Measurements from ENCODE around the gene LIPC. TPM values are rescaled to one million over a fixed set of nuclear protein-coding genes. Genes with fewer than 3 reads are reported as not detected.

Gene LIPC
- total and polyA plus RNA-seq, 7 donors: 0.36 to 3.0 (median 0.83) TPM; not detected in 2

DNA sequence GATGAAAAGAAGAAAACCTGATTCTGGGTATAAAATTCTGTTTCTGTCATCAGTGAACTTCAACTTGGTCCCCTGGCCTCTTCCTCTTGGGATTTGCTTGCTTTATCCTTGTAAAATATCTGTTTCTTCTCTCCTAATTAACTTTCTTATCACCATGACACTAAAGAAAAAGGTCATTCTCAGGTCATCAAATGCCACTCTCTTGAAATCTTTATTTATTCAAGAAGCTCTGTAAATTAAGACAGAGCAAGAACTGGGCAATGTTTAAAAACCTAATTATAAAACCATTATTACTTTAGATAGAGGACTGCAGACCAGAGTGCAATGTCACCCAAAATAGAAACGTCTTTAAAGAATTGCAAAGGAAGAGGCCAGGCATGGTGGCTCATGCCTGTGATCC is 6.0 kb upstream of the LIPC start:
- TF ChIP-seq POLR2AphosphoS5 (IDR thresholded peaks at IDR 0.05) (no peak), POLR2A (IDR thresholded peaks at IDR 0.05) (no peak), EP300 (IDR thresholded peaks at IDR 0.05) (no peak)
- TF ChIP-seq, protein P1, sequence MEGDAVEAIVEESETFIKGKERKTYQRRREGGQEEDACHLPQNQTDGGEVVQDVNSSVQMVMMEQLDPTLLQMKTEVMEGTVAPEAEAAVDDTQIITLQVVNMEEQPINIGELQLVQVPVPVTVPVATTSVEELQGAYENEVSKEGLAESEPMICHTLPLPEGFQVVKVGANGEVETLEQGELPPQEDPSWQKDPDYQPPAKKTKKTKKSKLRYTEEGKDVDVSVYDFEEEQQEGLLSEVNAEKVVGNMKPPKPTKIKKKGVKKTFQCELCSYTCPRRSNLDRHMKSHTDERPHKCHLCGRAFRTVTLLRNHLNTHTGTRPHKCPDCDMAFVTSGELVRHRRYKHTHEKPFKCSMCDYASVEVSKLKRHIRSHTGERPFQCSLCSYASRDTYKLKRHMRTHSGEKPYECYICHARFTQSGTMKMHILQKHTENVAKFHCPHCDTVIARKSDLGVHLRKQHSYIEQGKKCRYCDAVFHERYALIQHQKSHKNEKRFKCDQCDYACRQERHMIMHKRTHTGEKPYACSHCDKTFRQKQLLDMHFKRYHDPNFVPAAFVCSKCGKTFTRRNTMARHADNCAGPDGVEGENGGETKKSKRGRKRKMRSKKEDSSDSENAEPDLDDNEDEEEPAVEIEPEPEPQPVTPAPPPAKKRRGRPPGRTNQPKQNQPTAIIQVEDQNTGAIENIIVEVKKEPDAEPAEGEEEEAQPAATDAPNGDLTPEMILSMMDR (IDR thresholded peaks at IDR 0.05): no peak
- H3K27me3 ChIP-seq: no peaks in the 10 kb centered on the region
- no peaks in the 10 kb centered on the region for H3K9me3 ChIP-seq
- no peaks in the 10 kb centered on the region for H3K36me3 ChIP-seq
- DNase-seq: no peak
- intact Hi-C loops (cut with DNase I): no loop called here
- H3K4me3 ChIP-seq: no peak overlapping the region
- no peak overlapping the region for H3K27ac ChIP-seq
- H3K4me1 ChIP-seq: peaks cover 0 to 9% (median 0%) of the 10 kb centered on the region in 4 donors
- 43 to 65% methylated on average over 1 of the region's 1 CpG for WGBS, 2 donors

DNA sequence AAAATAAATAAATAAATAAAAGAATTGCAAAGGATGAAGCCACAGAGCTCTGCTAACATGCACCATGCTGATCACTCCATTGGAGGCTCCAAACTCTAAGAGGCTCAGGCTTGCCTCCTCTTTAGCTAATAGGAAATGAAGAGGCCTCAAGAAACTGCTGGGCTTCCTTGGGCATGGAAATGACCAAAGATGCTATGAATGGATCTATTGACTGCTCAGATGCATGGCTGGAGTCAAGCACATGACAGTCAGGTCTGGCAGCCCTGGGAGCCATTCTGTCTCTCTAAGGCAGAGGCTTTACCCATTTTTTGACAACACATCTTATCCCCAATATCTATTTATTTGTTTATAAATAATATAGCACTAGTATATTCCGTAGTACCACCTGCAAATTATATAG is 5.3 kb upstream of the LIPC start:
- Histone ChIP-seq H3K36me3 (no peaks in the 10 kb centered on the region), H3K27ac (no peak overlapping the region), H3K4me1 (peaks cover 0 to 9% (median 0%) of the 10 kb centered on the region in 4 donors), H3K9me3 (no peaks in the 10 kb centered on the region), H3K27me3 (no peaks in the 10 kb centered on the region), H3K4me3 (no peak overlapping the region)
- no peak for DNase-seq
- WGBS, 2 donors: 91 to 96% methylated on average over 1 of the region's 1 CpG
- TF ChIP-seq POLR2AphosphoS5 (IDR thresholded peaks at IDR 0.05) (no peak), EP300 (IDR thresholded peaks at IDR 0.05) (no peak), POLR2A (IDR thresholded peaks at IDR 0.05) (no peak)
- TF ChIP-seq, protein P1 (IDR thresholded peaks at IDR 0.05): no peak
- intact Hi-C loops (cut with DNase I): no loop called here

- DNase-seq: no peak
- H3K4me1 ChIP-seq: peaks cover 0 to 9% (median 0%) of the 10 kb centered on the region in 4 donors
- no peak overlapping the region for H3K4me3 ChIP-seq
Observed at GRCh38 chr15:58427987-58428386, 3.8 kb upstream of the LIPC start.

GRCh38 chr15:58430224-58430787 is 1.5 kb upstream of the LIPC start:
- H3K4me1 ChIP-seq: peaks cover 0 to 7% (median 0%) of the 10 kb centered on the region in 4 donors
- DNase-seq: no peak
- H3K36me3 ChIP-seq: no peaks in the 10 kb centered on the region
- no peak overlapping the region for H3K4me3 ChIP-seq
- TF ChIP-seq, protein P1 (IDR thresholded peaks at IDR 0.05): no peak
- TF ChIP-seq POLR2AphosphoS5 (IDR thresholded peaks at IDR 0.05) (no peak), EP300 (IDR thresholded peaks at IDR 0.05) (no peak), POLR2A (IDR thresholded peaks at IDR 0.05) (no peak)
- H3K9me3 ChIP-seq: no peaks in the 10 kb centered on the region
- H3K27me3 ChIP-seq: no peaks in the 10 kb centered on the region
- H3K27ac ChIP-seq: no peak overlapping the region
- intact Hi-C loops (cut with DNase I): no loop called here
- WGBS, 2 donors: 94 to 95% methylated on average over 5 of the region's 5 CpGs

More at GRCh38 chr15:58427987-58428386, 3.8 kb upstream of the LIPC start:
- no peaks in the 10 kb centered on the region for H3K36me3 ChIP-seq
- intact Hi-C loops (cut with DNase I): no loop called here
- no peaks in the 10 kb centered on the region for H3K27me3 ChIP-seq
- H3K9me3 ChIP-seq: no peaks in the 10 kb centered on the region
- no peak overlapping the region for H3K27ac ChIP-seq
- TF ChIP-seq POLR2A (IDR thresholded peaks at IDR 0.05) (no peak), POLR2AphosphoS5 (IDR thresholded peaks at IDR 0.05) (no peak)

GRCh38 chr15:58432401-58432800 is 610 bp downstream of the LIPC start:
- Histone ChIP-seq H3K9me3 (no peaks in the 10 kb centered on the region), H3K4me3 (no peak overlapping the region), H3K36me3 (no peaks in the 10 kb centered on the region), H3K4me1 (no peaks in the 10 kb centered on the region), H3K27ac (no peak overlapping the region), H3K27me3 (no peaks in the 10 kb centered on the region)
- intact Hi-C loops (cut with DNase I): no loop called here
- DNase-seq: no peak
- 59 to 77% methylated on average over 7 of the region's 7 CpGs for WGBS, 2 donors
- no peak for TF ChIP-seq POLR2A (IDR thresholded peaks at IDR 0.05)
- TF ChIP-seq, protein P1 (IDR thresholded peaks at IDR 0.05): no peak
- TF ChIP-seq POLR2AphosphoS5 (IDR thresholded peaks at IDR 0.05): no peak
- no peak for TF ChIP-seq EP300 (IDR thresholded peaks at IDR 0.05)

Measured in sigmoid colon (tissue), 7 donors.